GM18951 (cell line): ENCODE data around the gene PPP2R2D.

Experiments
- POLR2A ChIP-seq: IDR thresholded peaks from 4 replicates; pipeline ENCODE4 v1.6.1; 2011; ENCODE audit warnings: mild to moderate bottlenecking; ENCODE audit not compliant: insufficient read length, insufficient read depth; ENCODE audit errors: extremely low read depth
- in situ Hi-C: fragments of 300-500 bp; cut with MboI; formaldehyde crosslinking; loops from one replicate; pipeline ENCODE4 v1.12.0; 2022; ENCODE audit warnings: low sequenced_read_pairs, mixed read lengths, inconsistent platforms; ENCODE audit not compliant: unreplicated experiment

The PPP2R2D gene

GRCh38 chr10:131954356-131954965, 53.7 kb downstream of the PPP2R2D start:
- in situ Hi-C loops: no loop called here
- no peak for TF ChIP-seq POLR2A

GRCh38 chr10:131955591-131956340, 55.0 kb downstream of the PPP2R2D start:
- no peak for TF ChIP-seq POLR2A
- in situ Hi-C loops: no loop called here

- TF ChIP-seq POLR2A: no peak
- in situ Hi-C loops: no loop called here
Measured at GRCh38 chr10:131959841-131960240, 59.0 kb downstream of the PPP2R2D start.

GRCh38 chr10:131960631-131961046, 59.8 kb downstream of the PPP2R2D start:
- in situ Hi-C loops: no loop called here
- TF ChIP-seq POLR2A: no peak

GRCh38 chr10:131961047-131961776, 60.4 kb downstream of the PPP2R2D start:
- in situ Hi-C loops: no loop called here

GRCh38 chr10:131961777-131962662, 61.2 kb downstream of the PPP2R2D start:
- in situ Hi-C loops: no loop called here
- TF ChIP-seq POLR2A: no peak

More at GRCh38 chr10:131961047-131961776, 60.4 kb downstream of the PPP2R2D start:
- TF ChIP-seq POLR2A: no peak

GRCh38 chr10:131963350-131963749, 62.5 kb downstream of the PPP2R2D start:
- in situ Hi-C loops: no loop called here
- no peak for TF ChIP-seq POLR2A

- in situ Hi-C loops: no loop called here
- TF ChIP-seq POLR2A: no peak
Measured at GRCh38 chr10:131963811-131964210, 63.0 kb downstream of the PPP2R2D start.

- in situ Hi-C loops: no loop called here
- no peak for TF ChIP-seq POLR2A
Measured at GRCh38 chr10:131964298-131964697, 63.5 kb downstream of the PPP2R2D start.

GRCh38 chr10:131968949-131969348, 68.1 kb downstream of the PPP2R2D start:
- in situ Hi-C loops: no loop called here
- no peak for TF ChIP-seq POLR2A

- TF ChIP-seq POLR2A: no peak
- in situ Hi-C loops: no loop called here
Measured at GRCh38 chr10:131970946-131971345, 70.1 kb downstream of the PPP2R2D start.

- in situ Hi-C loops: no loop called here
- no peak for TF ChIP-seq POLR2A
Measured at GRCh38 chr10:131971591-131971990, 70.8 kb downstream of the PPP2R2D start.
